HG03103 (cell line): ENCODE measurements around the gene PAQR9.

Experiments used
- ATAC-seq: cut with Tn5 transposase; IDR thresholded peaks from one replicate; pipeline ENCODE4 v1.9.1; 2021; ENCODE audit warnings: low read depth; ENCODE audit not compliant: unreplicated experiment

Gene PAQR9

DNA sequence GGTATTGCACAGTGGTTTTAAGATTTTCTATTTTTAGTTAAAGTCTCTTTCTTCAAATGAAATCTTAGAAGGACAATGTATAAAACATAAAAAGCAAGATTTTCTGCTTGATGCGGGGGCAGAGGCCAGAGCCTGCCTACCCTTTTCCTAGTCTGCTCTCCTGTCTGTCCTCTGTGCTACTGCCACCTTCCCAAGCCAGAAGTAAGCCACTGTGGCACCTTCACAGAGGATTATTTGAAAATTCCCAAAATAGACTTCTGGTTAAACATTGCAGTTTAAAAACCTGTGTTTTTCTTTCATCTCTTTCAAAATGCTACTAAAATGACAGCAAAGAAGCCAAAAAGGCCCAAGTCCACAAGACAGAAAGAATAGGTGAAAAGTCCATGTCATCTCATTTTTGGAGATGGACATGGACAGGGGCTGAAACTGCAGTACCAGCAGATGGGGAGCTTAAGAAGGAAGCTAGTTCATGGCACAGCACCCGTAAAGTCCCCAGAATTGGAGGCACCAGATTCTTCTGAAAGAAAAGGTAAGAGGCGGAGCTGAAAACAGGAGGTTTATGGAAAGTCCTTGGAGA is 37.0 kb downstream of the PAQR9 start:
- no peak for ATAC-seq

DNA sequence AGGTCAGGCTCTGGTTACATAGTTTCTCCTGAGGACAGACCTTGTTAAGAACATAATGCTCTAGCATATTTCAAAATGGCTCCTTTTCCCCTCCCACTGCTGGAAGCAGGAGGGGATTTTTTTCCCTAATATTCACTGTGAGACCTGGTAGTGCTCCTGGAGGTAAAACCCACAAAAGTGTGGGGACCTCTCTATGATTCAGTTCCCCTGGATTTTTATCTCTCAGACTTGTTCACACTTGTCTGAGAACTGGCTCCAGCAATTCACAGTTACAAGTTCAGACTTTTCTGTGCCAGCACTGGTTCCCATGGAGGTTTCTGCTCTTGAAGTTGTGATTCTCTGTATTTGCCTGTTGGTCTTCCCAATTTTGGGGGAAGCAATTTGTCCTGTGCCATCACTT is 38.3 kb downstream of the PAQR9 start:
- no peak for ATAC-seq

DNA sequence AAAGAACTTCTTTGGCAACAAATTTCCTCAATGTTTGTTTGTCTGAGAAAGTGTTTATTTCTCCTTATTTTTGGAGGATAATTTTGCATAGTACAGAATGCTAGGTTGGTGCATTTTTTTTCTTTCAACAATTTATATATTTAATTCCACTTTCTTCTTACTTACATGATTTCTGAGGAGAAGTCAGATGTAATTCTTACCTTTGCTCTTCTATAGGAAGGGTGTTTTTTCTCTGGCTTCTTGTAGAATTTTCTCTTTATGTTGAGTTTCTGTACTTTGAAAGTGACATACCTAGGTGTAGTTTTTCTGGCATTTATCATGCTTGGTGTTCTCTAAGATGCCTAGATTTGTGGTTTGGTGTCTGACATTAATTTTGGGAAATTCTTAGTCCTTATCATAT is 39.8 kb downstream of the PAQR9 start:
- no peak for ATAC-seq

DNA sequence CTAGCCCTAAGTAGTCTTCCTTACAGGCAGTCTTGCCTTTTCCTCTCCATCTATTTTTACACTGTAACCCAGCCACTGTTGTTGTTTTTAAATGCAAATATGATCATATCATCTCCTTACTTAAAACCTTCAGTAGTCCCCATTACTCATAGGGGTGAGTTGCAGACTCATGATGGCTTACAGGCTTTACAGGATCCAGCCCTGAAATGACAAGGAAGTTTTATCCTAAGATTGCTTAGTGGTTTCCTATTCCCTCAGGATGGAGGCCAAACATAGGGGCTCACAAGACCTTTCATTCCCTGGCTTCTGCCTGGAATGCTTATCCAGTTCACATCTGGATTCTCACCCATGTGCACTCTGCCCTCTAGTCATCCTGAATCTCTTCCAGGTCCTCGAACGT is 46.9 kb downstream of the PAQR9 start:
- ATAC-seq = no peak

DNA sequence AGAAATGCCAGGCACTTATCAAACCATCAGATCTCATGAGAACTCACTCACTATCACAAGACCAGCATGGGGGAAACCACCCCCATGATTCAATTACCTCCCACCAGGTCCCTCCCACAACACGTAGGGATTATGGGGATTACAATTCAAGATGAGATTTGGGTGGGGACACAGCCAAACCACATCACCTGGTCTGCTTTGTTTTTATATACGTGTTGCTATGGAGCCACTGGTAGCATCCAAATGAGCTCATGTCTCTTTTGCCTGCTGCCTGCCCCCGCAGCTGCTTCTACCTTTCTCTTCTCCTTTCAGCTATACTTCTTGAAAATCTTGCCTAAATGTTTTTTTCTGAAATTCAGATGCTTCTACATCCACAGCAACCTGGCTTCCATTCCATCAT is 47.8 kb downstream of the PAQR9 start:
- ATAC-seq = no peak

DNA sequence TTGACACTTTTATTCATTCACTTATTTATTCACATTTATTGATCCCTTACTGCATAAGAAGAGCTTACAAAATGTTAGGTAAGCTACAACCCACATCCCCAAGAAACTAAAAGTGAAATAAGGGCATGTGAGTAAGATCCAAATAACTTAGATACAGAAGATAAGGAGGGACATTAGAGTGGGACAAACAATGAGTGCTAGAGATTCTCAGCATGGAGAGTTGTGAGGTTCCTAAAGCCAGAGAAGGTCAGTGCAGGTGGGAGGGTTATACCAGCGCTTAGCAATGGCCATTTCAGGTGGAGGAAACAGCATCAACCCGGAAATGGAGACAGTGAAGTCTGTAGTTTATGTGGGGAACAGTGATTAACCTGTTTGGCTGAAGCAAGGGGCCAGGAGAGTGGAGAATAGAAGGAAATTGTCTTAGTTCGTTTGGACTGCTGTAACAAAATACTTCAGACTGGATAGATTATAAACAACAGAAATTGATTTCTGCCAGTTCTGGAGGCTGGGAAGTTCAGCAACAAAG is 49.1 kb downstream of the PAQR9 start:
- ATAC-seq = no peak

DNA sequence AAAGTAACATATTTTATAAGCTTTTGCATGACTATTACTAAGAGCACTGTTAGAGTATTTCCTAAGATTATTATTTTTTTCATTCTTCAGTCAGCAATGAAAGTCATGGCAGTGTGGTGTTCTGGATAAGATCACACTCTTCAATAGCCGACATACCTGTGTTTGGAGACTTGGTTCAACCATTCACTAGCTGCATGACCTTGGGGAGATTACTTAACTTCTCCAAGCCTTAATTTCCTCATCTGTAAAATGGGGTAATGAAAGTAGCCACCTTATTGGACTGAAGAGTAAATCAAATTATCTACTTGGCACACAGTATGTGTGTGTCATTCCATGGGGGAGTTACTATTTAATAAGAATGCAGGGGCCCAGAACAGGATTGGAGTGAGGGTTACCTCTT is 50.0 kb downstream of the PAQR9 start:
- ATAC-seq = no peak

DNA sequence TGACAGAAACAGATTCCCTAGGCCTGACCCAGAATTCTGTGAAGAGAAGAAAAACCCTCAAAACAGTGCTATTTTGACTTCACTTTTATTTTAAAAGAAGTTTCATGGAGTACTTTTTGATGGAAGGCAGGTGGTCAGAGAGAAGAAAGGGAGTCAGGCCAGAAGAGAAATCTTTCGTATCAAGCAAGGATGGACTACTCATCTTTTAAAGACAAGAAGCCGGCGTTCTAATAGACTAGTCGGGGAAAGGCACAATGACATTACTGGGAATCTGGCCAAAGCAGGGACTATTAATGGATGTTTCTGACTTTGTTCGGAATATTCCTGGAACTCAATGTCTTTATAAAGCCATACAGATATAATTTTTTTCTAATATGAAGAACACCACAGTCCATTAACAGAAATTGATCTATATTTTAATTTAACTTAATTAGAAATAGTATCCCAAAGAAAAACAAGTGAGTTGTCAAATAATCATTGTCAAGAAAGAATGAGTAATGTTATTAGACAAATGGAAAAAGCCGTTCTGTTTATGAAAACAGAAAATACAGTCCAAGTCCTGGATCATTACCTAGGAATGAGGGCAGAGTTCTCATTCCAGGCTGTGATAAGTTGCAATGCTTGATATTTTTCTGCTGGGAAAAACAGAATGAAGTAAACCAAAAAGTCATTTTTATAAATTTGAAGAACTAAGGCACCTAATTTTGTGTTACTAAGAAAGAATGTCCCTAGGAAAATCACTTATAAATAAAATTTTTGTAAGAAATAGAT is 50.9 kb downstream of the PAQR9 start:
- ATAC-seq = no peak
